Endothelial cell of umbilical vein (primary cell): Measurements from ENCODE around the gene MRPS18B. TPM values are rescaled to one million over a fixed set of nuclear protein-coding genes. Genes with fewer than 3 reads are reported as not detected.

Source experiments
- BruUV-seq: library from RNA; stranded (reverse); fragments of 400-500 nt; replicated peaks from 2 replicates; lab custom pipeline; 2021; lab: Mats Ljungman, UMichigan
- CTCF ChIA-PET: fragments of 300-600, 350-600 bp; sonication (Branson Sonifier 250); formaldehyde crosslinking; loops from one replicate; lab custom pipeline; 2021; ENCODE audit warnings: antibody characterized with exemption, inconsistent platforms; lab: Charles Lee
- POLR2A ChIA-PET: fragments of 300-600, 350-600 bp; sonication (Branson Sonifier 250); formaldehyde crosslinking; loops from one replicate; lab custom pipeline; 2021; ENCODE audit warnings: antibody characterized with exemption, inconsistent platforms; lab: Charles Lee
- DNase-seq: peaks from one replicate; pipeline ENCODE4 v3.0.0-alpha.2; 2011; ENCODE audit warnings: low read depth, low spot score
- FAIRE-seq: peaks from 2 replicates; lab custom pipeline; 2011; peaks lifted over from hg19 to GRCh38; lab: Jason Lieb, UNC
- H2AFZ ChIP-seq: 2 replicates; pipeline ENCODE4 v1.6.0; 2012; ENCODE audit warnings: low read depth, low read length, control low read depth, inconsistent platforms
- H3K27ac ChIP-seq: 2 replicates; pipeline ENCODE4 v1.5.1; 2011; ENCODE audit warnings: low read depth, mild to moderate bottlenecking, control low read depth, low read length, moderate library complexity; ENCODE audit not compliant: insufficient read depth
- H3K27me3 ChIP-seq, 2 experiments: 2 replicates each; pipeline versions ENCODE4 v1.6.0 to v1.6.1; 2011; ENCODE audit warnings: low read length in 2 of 2, mixed read lengths in 1 of 2; ENCODE audit not compliant: control insufficient read depth in 2 of 2, insufficient read depth in 2 of 2
- H3K36me3 ChIP-seq, 2 experiments: 2 replicates in 1 of 2; 3 replicates in 1 of 2; pipeline ENCODE4 v1.5.1; 2011; ENCODE audit warnings: low read length in 2 of 2, mild to moderate bottlenecking in 1 of 2, moderate library complexity in 1 of 2; ENCODE audit not compliant: control insufficient read depth in 2 of 2, insufficient read depth in 2 of 2; ENCODE audit errors: extremely low read depth in 1 of 2
- H3K4me1 ChIP-seq: 3 replicates; pipeline ENCODE4 v1.5.1; 2011; ENCODE audit warnings: mild to moderate bottlenecking, low read length; ENCODE audit not compliant: control insufficient read depth, insufficient read depth; ENCODE audit errors: extremely low read depth
- H3K4me2 ChIP-seq: 2 replicates; pipeline ENCODE4 v1.6.1; 2011; ENCODE audit warnings: low read length, control low read depth, mixed read lengths; ENCODE audit not compliant: insufficient read depth
- H3K4me3 ChIP-seq, 3 experiments: fragments of 200-600 bp in 1 of 3; sonication (generic), shearing (Covaris generic) in 1 of 3; replicated peaks in 1 of 3; 2 replicates each; pipeline ENCODE4 v1.5.1; 2011 to 2016; ENCODE audit warnings: control low read depth in 3 of 3, low read length in 3 of 3, mild to moderate bottlenecking in 2 of 3, inconsistent platforms in 1 of 3, low read depth in 1 of 3, moderate library complexity in 1 of 3; ENCODE audit not compliant: insufficient read depth in 1 of 3
- H3K79me2 ChIP-seq: 2 replicates; pipeline ENCODE4 v1.6.0; 2012; ENCODE audit warnings: low read length, inconsistent platforms; ENCODE audit not compliant: control insufficient read depth, insufficient read depth
- H3K9ac ChIP-seq: replicated peaks from 2 replicates; pipeline ENCODE3; 2011; ENCODE audit warnings: low read length, control low read depth; ENCODE audit not compliant: insufficient read depth; ENCODE audit errors: extremely low read depth
- H3K9me1 ChIP-seq: replicated peaks from 3 replicates; pipeline ENCODE4 v1.6.0; 2011; ENCODE audit warnings: mild to moderate bottlenecking, low read length; ENCODE audit not compliant: control insufficient read depth, insufficient read depth; ENCODE audit errors: extremely low read depth
- H3K9me3 ChIP-seq: replicated peaks from 2 replicates; pipeline ENCODE4 v1.5.1; 2012; ENCODE audit warnings: low read length, inconsistent platforms; ENCODE audit not compliant: control insufficient read depth, insufficient read depth
- H4K20me1 ChIP-seq: replicated peaks from 2 replicates; pipeline ENCODE3; 2011; ENCODE audit warnings: mild to moderate bottlenecking, low read length; ENCODE audit not compliant: control insufficient read depth, insufficient read depth; ENCODE audit errors: extremely low read depth
- EZH2 ChIP-seq: IDR thresholded peaks from 2 replicates; pipeline ENCODE4 v1.6.1; 2012; ENCODE audit warnings: borderline replicate concordance, low read depth, mild to moderate bottlenecking, moderate library complexity, low read length, inconsistent platforms; ENCODE audit not compliant: severe bottlenecking
- FOS ChIP-seq: IDR thresholded peaks from 2 replicates; pipeline ENCODE4 v1.6.1; 2011; ENCODE audit warnings: mild to moderate bottlenecking, low read length, moderate library complexity, borderline replicate concordance; ENCODE audit not compliant: insufficient read depth
- GATA2 ChIP-seq: IDR thresholded peaks from 2 replicates; pipeline ENCODE4 v1.7.0; 2011; ENCODE audit warnings: low read depth, mild to moderate bottlenecking, moderate library complexity, mixed read lengths, low read length; ENCODE audit not compliant: insufficient read length, insufficient read depth
- JUN ChIP-seq: IDR thresholded peaks from 2 replicates; pipeline ENCODE4 v1.6.1; 2011; ENCODE audit warnings: borderline replicate concordance, low read depth; ENCODE audit not compliant: insufficient read length, insufficient read depth
- MYC ChIP-seq: IDR thresholded peaks from one replicate; pipeline ENCODE4 v1.6.1; 2011; ENCODE audit warnings: mild to moderate bottlenecking, low read depth, low read length
- POLR2A ChIP-seq: IDR thresholded peaks from 2 replicates; pipeline ENCODE4 v1.6.1; 2012; ENCODE audit warnings: low read depth, mild to moderate bottlenecking, control low read depth, low read length
- POLR2AphosphoS5 ChIP-seq: IDR thresholded peaks from 2 replicates; pipeline ENCODE4 v1.6.1; 2012; ENCODE audit warnings: low read depth, mild to moderate bottlenecking, control low read depth, low read length, moderate library complexity; ENCODE audit not compliant: insufficient read depth
- dilution Hi-C: fragments of 300-500 bp; cut with MboI; formaldehyde crosslinking; loops from one replicate; pipeline ENCODE4 v1.15.0; 2019; ENCODE audit warnings: low sequenced_read_pairs; ENCODE audit not compliant: extremely low pct_ligation_motif_present
- intact Hi-C: fragments of 100-400 bp; cut with micrococcal nuclease; formaldehyde crosslinking; loops from one replicate; pipeline ENCODE4 v1.10.0; 2022
- polyA plus RNA-seq, 4 experiments: library from polyadenylated mRNA; depleted of rRNA in 3 of 4; stranded (reverse) in 3 of 4; unstranded in 1 of 4; fragments of >200 nt; gene quantifications; 2 replicates each; pipeline versions ENCODE4 v1.2.1 to v1.2.3, GENCODE V29; 2011 to 2012; ENCODE audit warnings: missing spikeins in 1 of 4
- total RNA-seq: library from RNA; stranded (reverse); gene quantifications from 2 replicates; pipeline ENCODE4 v1.2.3, GENCODE V29; 2021
- TF ChIP-seq, protein P1 (sequence below): IDR thresholded peaks from 2 replicates; pipeline ENCODE4 v1.6.1; 2011; ENCODE audit not compliant: insufficient read depth, insufficient read length
- TF ChIP-seq, protein P2 (sequence below), 2 donors: IDR thresholded peaks; 1 replicate in 1 of 2; 2 replicates in 1 of 2; pipeline ENCODE4 v1.5.1; 2011; ENCODE audit warnings: low read length in 2 of 2, mild to moderate bottlenecking in 2 of 2, moderate library complexity in 2 of 2, control low read depth in 1 of 2, inconsistent platforms in 1 of 2, low read depth in 1 of 2; ENCODE audit not compliant: insufficient read depth in 1 of 2; ENCODE audit errors: extremely low read depth in 1 of 2

MRPS18B gene
- total and polyA plus RNA-seq, 2 donors (not counting 3 experiments of a cell fraction or from before 2014, with no cell fraction given) = 32.6 to 49.1 TPM

DNA sequence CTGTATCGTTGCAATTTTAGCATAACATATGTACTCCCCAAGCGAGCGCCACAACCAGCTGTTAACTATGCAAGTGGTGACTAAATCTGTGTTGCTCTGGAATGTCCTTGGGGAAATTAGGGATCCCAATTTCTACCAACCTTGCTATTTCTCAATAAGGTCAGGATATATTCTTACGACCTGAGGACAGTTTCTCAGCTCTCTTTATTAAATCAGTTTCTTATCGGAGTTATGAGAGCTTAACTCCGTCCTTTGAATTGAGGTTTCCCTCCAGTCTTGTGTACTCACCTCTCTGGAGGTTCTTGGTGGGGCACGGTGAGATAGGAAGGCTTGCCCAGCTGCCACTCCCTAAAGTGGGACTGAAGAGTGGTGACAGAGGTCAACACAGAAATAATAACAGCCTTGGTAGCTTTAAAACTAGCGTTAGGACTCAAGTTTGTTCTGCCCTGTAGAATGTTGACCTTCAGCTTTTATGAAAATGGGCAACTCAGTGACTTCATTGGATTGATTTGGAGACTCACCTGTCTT lies 694 bp downstream of the MRPS18B start:
- no peaks in the 10 kb centered on the region for H4K20me1 ChIP-seq
- TF ChIP-seq, protein P1, sequence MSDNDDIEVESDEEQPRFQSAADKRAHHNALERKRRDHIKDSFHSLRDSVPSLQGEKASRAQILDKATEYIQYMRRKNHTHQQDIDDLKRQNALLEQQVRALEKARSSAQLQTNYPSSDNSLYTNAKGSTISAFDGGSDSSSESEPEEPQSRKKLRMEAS = no peak
- TF ChIP-seq EZH2 (no peak), GATA2 (no peak), JUN (no peak), POLR2A (no peak), POLR2AphosphoS5 (no peak), MYC (no peak), FOS (no peak)
- TF ChIP-seq, protein P2, sequence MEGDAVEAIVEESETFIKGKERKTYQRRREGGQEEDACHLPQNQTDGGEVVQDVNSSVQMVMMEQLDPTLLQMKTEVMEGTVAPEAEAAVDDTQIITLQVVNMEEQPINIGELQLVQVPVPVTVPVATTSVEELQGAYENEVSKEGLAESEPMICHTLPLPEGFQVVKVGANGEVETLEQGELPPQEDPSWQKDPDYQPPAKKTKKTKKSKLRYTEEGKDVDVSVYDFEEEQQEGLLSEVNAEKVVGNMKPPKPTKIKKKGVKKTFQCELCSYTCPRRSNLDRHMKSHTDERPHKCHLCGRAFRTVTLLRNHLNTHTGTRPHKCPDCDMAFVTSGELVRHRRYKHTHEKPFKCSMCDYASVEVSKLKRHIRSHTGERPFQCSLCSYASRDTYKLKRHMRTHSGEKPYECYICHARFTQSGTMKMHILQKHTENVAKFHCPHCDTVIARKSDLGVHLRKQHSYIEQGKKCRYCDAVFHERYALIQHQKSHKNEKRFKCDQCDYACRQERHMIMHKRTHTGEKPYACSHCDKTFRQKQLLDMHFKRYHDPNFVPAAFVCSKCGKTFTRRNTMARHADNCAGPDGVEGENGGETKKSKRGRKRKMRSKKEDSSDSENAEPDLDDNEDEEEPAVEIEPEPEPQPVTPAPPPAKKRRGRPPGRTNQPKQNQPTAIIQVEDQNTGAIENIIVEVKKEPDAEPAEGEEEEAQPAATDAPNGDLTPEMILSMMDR (IDR thresholded peaks at IDR 0.05; ENCODE audit: extremely low read depth in 1 of 2, insufficient read depth in 1 of 2, low read depth in 1 of 2, low read length in 2 of 2) = no peak
- no TSS peak for BruUV-seq
- ChIA-PET CTCF (interaction anchor here (0.7 to 1.6 kb wide), 4 partner anchors 47 to 113 kb away, joined by 3 to 17 read pairs (median 4); no protein-coding TSS in a partner anchor), POLR2A (interaction anchor here (0.7 kb wide), 1 partner anchor 13 kb away, joined by 8 read pairs; no protein-coding TSS in a partner anchor)
- H3K9me3 ChIP-seq = no peaks in the 10 kb centered on the region
- no peak overlapping the region for H2AFZ ChIP-seq
- dilution Hi-C loops (no loop called here), intact Hi-C loops (no loop called here)
- peak overlapping the region; percentile 96 for H3K27ac ChIP-seq
- H3K36me3 ChIP-seq = peaks cover 5 to 11% of the 10 kb centered on the region in 2 experiments
- no peaks in the 10 kb centered on the region for H3K27me3 ChIP-seq
- DNase-seq (no peak), FAIRE-seq (no peak)
- peak overlapping the region; percentile 95 for H3K9ac ChIP-seq
- no peaks in the 10 kb centered on the region for H3K9me1 ChIP-seq
- H3K4me2 ChIP-seq = peak overlapping the region; percentile 84
- H3K79me2 ChIP-seq = peaks cover 33% of the 10 kb centered on the region
- H3K4me3 ChIP-seq = peak overlapping the region; percentile 35 to 74 (median 73)
- H3K4me1 ChIP-seq = peaks cover 16% of the 10 kb centered on the region
